ENCODE measurements around the gene RBM43. TPM values are rescaled to one million over a fixed set of nuclear protein-coding genes. Genes with fewer than 3 reads are reported as not detected.

RBM43 gene
- total RNA-seq, 1 experiment from 2014 or later = 3.7 TPM

DNA sequence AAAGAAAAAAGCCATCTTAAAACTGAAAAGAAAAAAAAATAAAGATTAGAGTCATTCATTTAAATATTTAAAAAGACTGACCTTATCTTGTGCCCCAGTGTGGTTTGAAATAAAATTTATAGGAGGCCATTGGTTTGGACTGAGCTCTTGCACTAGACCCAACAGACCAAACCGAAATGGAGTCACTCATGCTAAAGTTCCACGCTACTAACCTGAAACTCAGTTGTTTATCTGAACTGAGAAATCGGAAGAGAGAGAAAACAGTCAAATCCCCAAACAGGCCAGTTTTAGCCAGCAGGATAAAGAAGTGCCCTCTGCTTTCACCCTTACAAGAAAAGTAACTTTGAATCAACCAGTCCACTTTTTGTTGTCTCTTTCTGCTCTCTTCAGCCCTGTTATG, 18.2 kb downstream of the RBM43 start:
- DNase-seq (ENCODE audit: low read depth, low spot score) = no peak
- intact Hi-C loops (cut with micrococcal nuclease; ENCODE audit: unreplicated experiment) (no loop called here), in situ Hi-C loops (cut with HindIII; ENCODE audit: low pct_unique_long_range_greater_than_20kb, low sequenced_read_pairs) (no loop called here)
- POLR2A ChIA-PET = no interaction called here
- Histone ChIP-seq H3K27me3 (ENCODE audit: control insufficient read depth, insufficient read depth, low read length) (no peaks in the 10 kb centered on the region), H3K4me1 (ENCODE audit: control insufficient read depth, insufficient read depth, low read length) (peaks cover 6% of the 10 kb centered on the region; the same call in 1 of the 2 replicates), H3K4me3 (ENCODE audit: low read depth in 2 of 2, low read length in 2 of 2) (no peak overlapping the region), H3K9me3 (ENCODE audit: control insufficient read depth, insufficient read depth, low read depth, low read length) (peaks cover 11% of the 10 kb centered on the region), H3K36me3 (ENCODE audit: control insufficient read depth, insufficient read depth, low read length) (no peaks in the 10 kb centered on the region), H3K27ac (ENCODE audit: low read length) (no peak overlapping the region)
- no TSS peak for BruUV-seq (replicated peaks)
- TF ChIP-seq, protein P1, sequence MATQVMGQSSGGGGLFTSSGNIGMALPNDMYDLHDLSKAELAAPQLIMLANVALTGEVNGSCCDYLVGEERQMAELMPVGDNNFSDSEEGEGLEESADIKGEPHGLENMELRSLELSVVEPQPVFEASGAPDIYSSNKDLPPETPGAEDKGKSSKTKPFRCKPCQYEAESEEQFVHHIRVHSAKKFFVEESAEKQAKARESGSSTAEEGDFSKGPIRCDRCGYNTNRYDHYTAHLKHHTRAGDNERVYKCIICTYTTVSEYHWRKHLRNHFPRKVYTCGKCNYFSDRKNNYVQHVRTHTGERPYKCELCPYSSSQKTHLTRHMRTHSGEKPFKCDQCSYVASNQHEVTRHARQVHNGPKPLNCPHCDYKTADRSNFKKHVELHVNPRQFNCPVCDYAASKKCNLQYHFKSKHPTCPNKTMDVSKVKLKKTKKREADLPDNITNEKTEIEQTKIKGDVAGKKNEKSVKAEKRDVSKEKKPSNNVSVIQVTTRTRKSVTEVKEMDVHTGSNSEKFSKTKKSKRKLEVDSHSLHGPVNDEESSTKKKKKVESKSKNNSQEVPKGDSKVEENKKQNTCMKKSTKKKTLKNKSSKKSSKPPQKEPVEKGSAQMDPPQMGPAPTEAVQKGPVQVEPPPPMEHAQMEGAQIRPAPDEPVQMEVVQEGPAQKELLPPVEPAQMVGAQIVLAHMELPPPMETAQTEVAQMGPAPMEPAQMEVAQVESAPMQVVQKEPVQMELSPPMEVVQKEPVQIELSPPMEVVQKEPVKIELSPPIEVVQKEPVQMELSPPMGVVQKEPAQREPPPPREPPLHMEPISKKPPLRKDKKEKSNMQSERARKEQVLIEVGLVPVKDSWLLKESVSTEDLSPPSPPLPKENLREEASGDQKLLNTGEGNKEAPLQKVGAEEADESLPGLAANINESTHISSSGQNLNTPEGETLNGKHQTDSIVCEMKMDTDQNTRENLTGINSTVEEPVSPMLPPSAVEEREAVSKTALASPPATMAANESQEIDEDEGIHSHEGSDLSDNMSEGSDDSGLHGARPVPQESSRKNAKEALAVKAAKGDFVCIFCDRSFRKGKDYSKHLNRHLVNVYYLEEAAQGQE (IDR thresholded peaks at IDR 0.05; ENCODE audit: insufficient read depth in 1 of 2, low read depth in 2 of 2, low read length in 1 of 2) = no peak
- no peak for TF ChIP-seq SIN3A (IDR thresholded peaks at IDR 0.05; ENCODE audit: borderline replicate concordance, insufficient read depth, low read depth, low read length)
- no peak for TF ChIP-seq TCF7L2 (IDR thresholded peaks at IDR 0.05; ENCODE audit: low read depth, low read length)
- TF ChIP-seq, protein P2, sequence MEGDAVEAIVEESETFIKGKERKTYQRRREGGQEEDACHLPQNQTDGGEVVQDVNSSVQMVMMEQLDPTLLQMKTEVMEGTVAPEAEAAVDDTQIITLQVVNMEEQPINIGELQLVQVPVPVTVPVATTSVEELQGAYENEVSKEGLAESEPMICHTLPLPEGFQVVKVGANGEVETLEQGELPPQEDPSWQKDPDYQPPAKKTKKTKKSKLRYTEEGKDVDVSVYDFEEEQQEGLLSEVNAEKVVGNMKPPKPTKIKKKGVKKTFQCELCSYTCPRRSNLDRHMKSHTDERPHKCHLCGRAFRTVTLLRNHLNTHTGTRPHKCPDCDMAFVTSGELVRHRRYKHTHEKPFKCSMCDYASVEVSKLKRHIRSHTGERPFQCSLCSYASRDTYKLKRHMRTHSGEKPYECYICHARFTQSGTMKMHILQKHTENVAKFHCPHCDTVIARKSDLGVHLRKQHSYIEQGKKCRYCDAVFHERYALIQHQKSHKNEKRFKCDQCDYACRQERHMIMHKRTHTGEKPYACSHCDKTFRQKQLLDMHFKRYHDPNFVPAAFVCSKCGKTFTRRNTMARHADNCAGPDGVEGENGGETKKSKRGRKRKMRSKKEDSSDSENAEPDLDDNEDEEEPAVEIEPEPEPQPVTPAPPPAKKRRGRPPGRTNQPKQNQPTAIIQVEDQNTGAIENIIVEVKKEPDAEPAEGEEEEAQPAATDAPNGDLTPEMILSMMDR (IDR thresholded peaks at IDR 0.05) = no peak
- TF ChIP-seq POLR2AphosphoS5 (IDR thresholded peaks at IDR 0.05; ENCODE audit: low read depth, low read length) = no peak
- CTCF ChIA-PET = no interaction called here
- no peak for ATAC-seq

DNA sequence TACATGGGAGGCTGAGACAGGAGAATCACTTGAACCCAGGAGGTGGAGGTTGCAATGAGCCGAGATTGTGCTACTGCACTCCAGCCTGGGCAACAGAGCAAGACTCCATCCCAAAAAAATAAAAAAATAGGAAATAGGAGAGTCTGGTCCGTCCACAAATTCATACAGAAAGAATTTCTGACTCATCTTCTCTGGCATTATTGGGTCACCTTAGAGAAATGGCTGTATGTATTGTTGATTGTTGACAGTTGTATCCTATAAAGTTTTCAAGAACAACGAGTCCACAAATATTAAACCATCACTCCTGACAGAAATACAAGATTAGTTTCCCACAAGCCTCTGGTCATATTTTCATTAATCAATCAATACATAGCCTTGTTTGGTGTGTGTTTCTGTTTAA, 20.4 kb downstream of the RBM43 start:
- H3K27me3 ChIP-seq (ENCODE audit: control insufficient read depth, insufficient read depth, low read length) = no peaks in the 10 kb centered on the region
- intact Hi-C loops (cut with micrococcal nuclease; ENCODE audit: unreplicated experiment) = no loop called here
- DNase-seq (ENCODE audit: low read depth, low spot score) (no peak), ATAC-seq (no peak)
- H3K9me3 ChIP-seq (ENCODE audit: control insufficient read depth, insufficient read depth, low read depth, low read length) = no peaks in the 10 kb centered on the region
- ChIA-PET POLR2A (no interaction called here), CTCF (no interaction called here)
- peaks cover 6% of the 10 kb centered on the region; the same call in 1 of the 2 replicates for H3K4me1 ChIP-seq (ENCODE audit: control insufficient read depth, insufficient read depth, low read length)
- H3K27ac ChIP-seq (ENCODE audit: low read length) = no peak overlapping the region
- in situ Hi-C loops (cut with HindIII; ENCODE audit: low pct_unique_long_range_greater_than_20kb, low sequenced_read_pairs) = no loop called here
- TF ChIP-seq, protein P2 (IDR thresholded peaks at IDR 0.05) = no peak
- TF ChIP-seq POLR2AphosphoS5 (IDR thresholded peaks at IDR 0.05; ENCODE audit: low read depth, low read length) = no peak
- TF ChIP-seq, protein P1 (IDR thresholded peaks at IDR 0.05; ENCODE audit: insufficient read depth in 1 of 2, low read depth in 2 of 2, low read length in 1 of 2) = no peak
- no peak for TF ChIP-seq TCF7L2 (IDR thresholded peaks at IDR 0.05; ENCODE audit: low read depth, low read length)
- no peak for TF ChIP-seq SIN3A (IDR thresholded peaks at IDR 0.05; ENCODE audit: borderline replicate concordance, insufficient read depth, low read depth, low read length)
- no TSS peak for BruUV-seq (replicated peaks)
- no peak overlapping the region for H3K4me3 ChIP-seq (ENCODE audit: low read depth in 2 of 2, low read length in 2 of 2)
- no peaks in the 10 kb centered on the region for H3K36me3 ChIP-seq (ENCODE audit: control insufficient read depth, insufficient read depth, low read length)
